Measurements from ENCODE around the gene CAPN9. TPM values are rescaled to one million over a fixed set of nuclear protein-coding genes. Genes with fewer than 3 reads are reported as not detected.
A peak's percentile ranks its signal among the peaks of the same experiment; 100 is the strongest.

Gene CAPN9
- total and polyA plus RNA-seq, 4 donors: not detected

DNA sequence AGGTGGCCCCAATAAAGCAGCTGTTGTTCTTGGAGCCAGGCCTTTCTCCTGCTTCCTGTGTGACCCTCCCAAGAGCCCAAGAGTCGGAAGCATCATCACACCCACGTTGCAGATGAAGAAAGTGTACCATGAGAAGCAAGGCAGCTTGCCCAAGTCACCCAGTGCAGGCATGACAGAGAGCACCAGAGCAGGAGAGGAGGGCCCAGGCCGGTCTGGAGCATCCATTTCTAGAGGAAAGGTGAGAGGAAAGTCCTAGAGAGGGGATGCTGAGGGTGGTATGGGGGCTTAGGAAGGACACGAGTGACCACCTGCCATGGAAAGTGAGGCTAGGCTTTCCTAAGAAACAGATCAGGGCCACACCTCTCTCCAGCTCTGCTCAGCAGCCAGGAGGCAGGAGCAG is 74.2 kb downstream of the CAPN9 start:
- 74% methylated on average over 4 of the region's 4 CpGs for WGBS
- Histone ChIP-seq H3K27ac (ENCODE audit: low read depth in 1 of 2, low read length in 2 of 2) (no peak overlapping the region), H3K4me1 (ENCODE audit: control insufficient read depth in 4 of 4, insufficient read depth in 4 of 4, low read length in 3 of 4) (peaks cover 5 to 13% (median 6%) of the 10 kb centered on the region in 4 donors), H3K4me3 (ENCODE audit: low read depth in 1 of 3, low read length in 3 of 3) (no peak overlapping the region), H3K36me3 (ENCODE audit: control insufficient read depth in 4 of 4, insufficient read depth in 3 of 4, low read depth in 1 of 4, low read length in 3 of 4) (no peaks in the 10 kb centered on the region), H3K27me3 (ENCODE audit: control insufficient read depth in 4 of 4, insufficient read depth in 4 of 4, low read length in 3 of 4) (no peaks in the 10 kb centered on the region), H3K9me3 (ENCODE audit: control insufficient read depth in 4 of 4, low read length in 3 of 4) (no peaks in the 10 kb centered on the region), H3K9ac (ENCODE audit: low read depth in 1 of 2, low read length in 2 of 2) (no peak overlapping the region)
- peak; percentile 26 for DNase-seq (ENCODE audit: low spot score)
- TF ChIP-seq, protein P1, sequence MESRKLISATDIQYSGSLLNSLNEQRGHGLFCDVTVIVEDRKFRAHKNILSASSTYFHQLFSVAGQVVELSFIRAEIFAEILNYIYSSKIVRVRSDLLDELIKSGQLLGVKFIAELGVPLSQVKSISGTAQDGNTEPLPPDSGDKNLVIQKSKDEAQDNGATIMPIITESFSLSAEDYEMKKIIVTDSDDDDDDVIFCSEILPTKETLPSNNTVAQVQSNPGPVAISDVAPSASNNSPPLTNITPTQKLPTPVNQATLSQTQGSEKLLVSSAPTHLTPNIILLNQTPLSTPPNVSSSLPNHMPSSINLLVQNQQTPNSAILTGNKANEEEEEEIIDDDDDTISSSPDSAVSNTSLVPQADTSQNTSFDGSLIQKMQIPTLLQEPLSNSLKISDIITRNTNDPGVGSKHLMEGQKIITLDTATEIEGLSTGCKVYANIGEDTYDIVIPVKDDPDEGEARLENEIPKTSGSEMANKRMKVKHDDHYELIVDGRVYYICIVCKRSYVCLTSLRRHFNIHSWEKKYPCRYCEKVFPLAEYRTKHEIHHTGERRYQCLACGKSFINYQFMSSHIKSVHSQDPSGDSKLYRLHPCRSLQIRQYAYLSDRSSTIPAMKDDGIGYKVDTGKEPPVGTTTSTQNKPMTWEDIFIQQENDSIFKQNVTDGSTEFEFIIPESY (IDR thresholded peaks at IDR 0.05): no peak
- TF ChIP-seq, protein P2, sequence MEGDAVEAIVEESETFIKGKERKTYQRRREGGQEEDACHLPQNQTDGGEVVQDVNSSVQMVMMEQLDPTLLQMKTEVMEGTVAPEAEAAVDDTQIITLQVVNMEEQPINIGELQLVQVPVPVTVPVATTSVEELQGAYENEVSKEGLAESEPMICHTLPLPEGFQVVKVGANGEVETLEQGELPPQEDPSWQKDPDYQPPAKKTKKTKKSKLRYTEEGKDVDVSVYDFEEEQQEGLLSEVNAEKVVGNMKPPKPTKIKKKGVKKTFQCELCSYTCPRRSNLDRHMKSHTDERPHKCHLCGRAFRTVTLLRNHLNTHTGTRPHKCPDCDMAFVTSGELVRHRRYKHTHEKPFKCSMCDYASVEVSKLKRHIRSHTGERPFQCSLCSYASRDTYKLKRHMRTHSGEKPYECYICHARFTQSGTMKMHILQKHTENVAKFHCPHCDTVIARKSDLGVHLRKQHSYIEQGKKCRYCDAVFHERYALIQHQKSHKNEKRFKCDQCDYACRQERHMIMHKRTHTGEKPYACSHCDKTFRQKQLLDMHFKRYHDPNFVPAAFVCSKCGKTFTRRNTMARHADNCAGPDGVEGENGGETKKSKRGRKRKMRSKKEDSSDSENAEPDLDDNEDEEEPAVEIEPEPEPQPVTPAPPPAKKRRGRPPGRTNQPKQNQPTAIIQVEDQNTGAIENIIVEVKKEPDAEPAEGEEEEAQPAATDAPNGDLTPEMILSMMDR (IDR thresholded peaks at IDR 0.05; ENCODE audit: low read depth, low read length, missing input control): no peak
- TF ChIP-seq NR2F2 (IDR thresholded peaks at IDR 0.05): no peak
- TF ChIP-seq SP1 (IDR thresholded peaks at IDR 0.05): no peak
- TF ChIP-seq RAD21 (IDR thresholded peaks at IDR 0.05): no peak
- TF ChIP-seq JUND (IDR thresholded peaks at IDR 0.05): no peak
- TF ChIP-seq, protein P3, sequence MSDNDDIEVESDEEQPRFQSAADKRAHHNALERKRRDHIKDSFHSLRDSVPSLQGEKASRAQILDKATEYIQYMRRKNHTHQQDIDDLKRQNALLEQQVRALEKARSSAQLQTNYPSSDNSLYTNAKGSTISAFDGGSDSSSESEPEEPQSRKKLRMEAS (IDR thresholded peaks at IDR 0.05): no peak
- no peak for TF ChIP-seq EGR1 (IDR thresholded peaks at IDR 0.05; ENCODE audit: low read depth in 2 of 2)
- TF ChIP-seq HNF4A (conservative IDR thresholded peaks at IDR 0.05): no peak

DNA sequence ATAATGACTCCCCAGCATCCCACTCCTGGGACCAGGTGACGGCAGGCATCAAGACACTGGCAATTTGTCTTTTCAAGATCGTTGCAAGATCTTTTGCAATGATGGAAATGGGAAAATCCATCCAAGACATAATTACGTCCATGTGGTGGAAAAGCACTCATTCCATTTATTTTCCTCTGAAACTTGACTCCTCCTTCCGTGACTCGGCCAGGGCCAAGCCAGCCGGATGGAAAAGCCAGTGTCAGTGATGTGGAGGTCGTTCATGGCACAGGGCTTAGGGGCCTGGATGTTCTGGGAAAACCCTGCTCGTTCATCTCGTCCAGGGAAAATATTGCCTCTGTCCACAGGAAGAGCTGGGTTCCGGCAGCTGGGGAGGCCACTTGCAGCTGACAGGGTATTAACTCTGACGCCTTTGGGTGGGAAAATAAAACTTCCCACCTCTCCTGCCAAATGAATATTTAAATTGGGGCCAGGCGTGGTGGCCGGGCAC is 74.9 kb downstream of the CAPN9 start:
- WGBS: 80% methylated on average over 13 of the region's 13 CpGs
- no peaks in the 10 kb centered on the region for H3K27me3 ChIP-seq (ENCODE audit: control insufficient read depth in 4 of 4, insufficient read depth in 4 of 4, low read length in 3 of 4)
- no peak overlapping the region for H3K9ac ChIP-seq (ENCODE audit: low read depth in 1 of 2, low read length in 2 of 2)
- H3K36me3 ChIP-seq (ENCODE audit: control insufficient read depth in 4 of 4, insufficient read depth in 3 of 4, low read depth in 1 of 4, low read length in 3 of 4): no peaks in the 10 kb centered on the region
- DNase-seq (ENCODE audit: low spot score): no peak
- H3K4me3 ChIP-seq (ENCODE audit: low read depth in 1 of 3, low read length in 3 of 3): no peak overlapping the region
- peaks cover 5 to 13% (median 6%) of the 10 kb centered on the region in 4 donors for H3K4me1 ChIP-seq (ENCODE audit: control insufficient read depth in 4 of 4, insufficient read depth in 4 of 4, low read length in 3 of 4)
- no peak overlapping the region for H3K27ac ChIP-seq (ENCODE audit: low read depth in 1 of 2, low read length in 2 of 2)
- no peaks in the 10 kb centered on the region for H3K9me3 ChIP-seq (ENCODE audit: control insufficient read depth in 4 of 4, low read length in 3 of 4)
- TF ChIP-seq, protein P4, sequence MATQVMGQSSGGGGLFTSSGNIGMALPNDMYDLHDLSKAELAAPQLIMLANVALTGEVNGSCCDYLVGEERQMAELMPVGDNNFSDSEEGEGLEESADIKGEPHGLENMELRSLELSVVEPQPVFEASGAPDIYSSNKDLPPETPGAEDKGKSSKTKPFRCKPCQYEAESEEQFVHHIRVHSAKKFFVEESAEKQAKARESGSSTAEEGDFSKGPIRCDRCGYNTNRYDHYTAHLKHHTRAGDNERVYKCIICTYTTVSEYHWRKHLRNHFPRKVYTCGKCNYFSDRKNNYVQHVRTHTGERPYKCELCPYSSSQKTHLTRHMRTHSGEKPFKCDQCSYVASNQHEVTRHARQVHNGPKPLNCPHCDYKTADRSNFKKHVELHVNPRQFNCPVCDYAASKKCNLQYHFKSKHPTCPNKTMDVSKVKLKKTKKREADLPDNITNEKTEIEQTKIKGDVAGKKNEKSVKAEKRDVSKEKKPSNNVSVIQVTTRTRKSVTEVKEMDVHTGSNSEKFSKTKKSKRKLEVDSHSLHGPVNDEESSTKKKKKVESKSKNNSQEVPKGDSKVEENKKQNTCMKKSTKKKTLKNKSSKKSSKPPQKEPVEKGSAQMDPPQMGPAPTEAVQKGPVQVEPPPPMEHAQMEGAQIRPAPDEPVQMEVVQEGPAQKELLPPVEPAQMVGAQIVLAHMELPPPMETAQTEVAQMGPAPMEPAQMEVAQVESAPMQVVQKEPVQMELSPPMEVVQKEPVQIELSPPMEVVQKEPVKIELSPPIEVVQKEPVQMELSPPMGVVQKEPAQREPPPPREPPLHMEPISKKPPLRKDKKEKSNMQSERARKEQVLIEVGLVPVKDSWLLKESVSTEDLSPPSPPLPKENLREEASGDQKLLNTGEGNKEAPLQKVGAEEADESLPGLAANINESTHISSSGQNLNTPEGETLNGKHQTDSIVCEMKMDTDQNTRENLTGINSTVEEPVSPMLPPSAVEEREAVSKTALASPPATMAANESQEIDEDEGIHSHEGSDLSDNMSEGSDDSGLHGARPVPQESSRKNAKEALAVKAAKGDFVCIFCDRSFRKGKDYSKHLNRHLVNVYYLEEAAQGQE (IDR thresholded peaks at IDR 0.05): no peak
- TF ChIP-seq, protein P1 (IDR thresholded peaks at IDR 0.05): no peak
- no peak for TF ChIP-seq SP1 (IDR thresholded peaks at IDR 0.05)
- TF ChIP-seq TAF1 (conservative IDR thresholded peaks at IDR 0.05): no peak
- no peak for TF ChIP-seq NR2F2 (IDR thresholded peaks at IDR 0.05)
- no peak for TF ChIP-seq HNF4A (conservative IDR thresholded peaks at IDR 0.05)
- no peak for TF ChIP-seq RAD21 (IDR thresholded peaks at IDR 0.05)

Data from liver (tissue), 9 donors.